H1 (cell line): ENCODE results near the gene DARS1. TPM values are rescaled to one million over a fixed set of nuclear protein-coding genes. Genes with fewer than 3 reads are reported as not detected.
A peak's percentile ranks its signal among the peaks of the same experiment; 100 is the strongest.

Experiments
- CTCF ChIA-PET: fragments of 300-600 bp; sonication (Branson Sonifier 250); formaldehyde crosslinking; loops from one replicate; lab custom pipeline; 2021; ENCODE audit not compliant: partially characterized antibody; lab: Charles Lee
- POLR2A ChIA-PET: fragments of 300-600 bp; sonication (Branson Sonifier 250); formaldehyde crosslinking; loops from one replicate; lab custom pipeline; 2021; ENCODE audit warnings: inconsistent platforms; ENCODE audit not compliant: partially characterized antibody; lab: Charles Lee
- DNase-seq, 2 experiments: peaks; one replicate each; pipeline versions ENCODE4 v3.0.0 to v3.0.0-alpha.2; 2010 to 2022; ENCODE audit warnings: low spot score in 2 of 2, low read depth in 1 of 2, mixed read lengths in 1 of 2
- FAIRE-seq: peaks from 2 replicates; lab custom pipeline; 2011; peaks lifted over from hg19 to GRCh38; lab: Jason Lieb, UNC
- H2AFZ ChIP-seq: 2 replicates; pipeline ENCODE4 v1.8.1; 2012; ENCODE audit warnings: low read length, inconsistent platforms
- H2AK5ac ChIP-seq: 2 replicates; pipeline ENCODE4 v1.6.1; 2013; ENCODE audit warnings: low read depth, low read length
- H2BK120ac ChIP-seq: replicated peaks from 2 replicates; pipeline ENCODE3; 2013; ENCODE audit warnings: low read depth, low read length, inconsistent platforms
- H2BK12ac ChIP-seq: 2 replicates; pipeline ENCODE4 v1.6.1; 2013; ENCODE audit warnings: low read depth, low read length
- H2BK15ac ChIP-seq: 2 replicates; pipeline ENCODE4 v1.6.1; 2013; ENCODE audit warnings: low read length
- H2BK20ac ChIP-seq: 2 replicates; pipeline ENCODE4 v1.6.1; 2013; ENCODE audit warnings: low read length
- H2BK5ac ChIP-seq: 2 replicates; pipeline ENCODE4 v1.6.1; 2013; ENCODE audit warnings: low read depth, low read length
- H3K14ac ChIP-seq: 2 replicates; pipeline ENCODE4 v1.6.1; 2013; ENCODE audit warnings: inconsistent platforms; ENCODE audit not compliant: insufficient read length
- H3K18ac ChIP-seq: 2 replicates; pipeline ENCODE4 v1.6.1; 2013; ENCODE audit warnings: low read length; ENCODE audit errors: extremely low read depth
- H3K23ac ChIP-seq: 2 replicates; pipeline ENCODE4 v1.6.1; 2013; ENCODE audit warnings: inconsistent platforms; ENCODE audit not compliant: insufficient read length
- H3K23me2 ChIP-seq: 2 replicates; pipeline ENCODE4 v1.6.1; 2013; ENCODE audit warnings: low read depth, low read length
- H3K27ac ChIP-seq: 2 replicates; pipeline ENCODE4 v1.6.1; 2011; ENCODE audit warnings: low read depth, low read length, inconsistent platforms
- H3K27me3 ChIP-seq, 4 experiments: replicated peaks in 1 of 4; 1 replicate in 1 of 4; 2 replicates in 3 of 4; pipeline versions ENCODE4 v1.6.1 to v1.8.1; 2011 to 2013; ENCODE audit warnings: low read length in 3 of 4, mild to moderate bottlenecking in 3 of 4, inconsistent platforms in 2 of 4, mixed read lengths in 2 of 4, moderate library complexity in 1 of 4; ENCODE audit not compliant: control insufficient read depth in 3 of 4, insufficient read depth in 3 of 4; ENCODE audit errors: extremely low read depth in 1 of 4
- H3K36me3 ChIP-seq, 4 experiments: 2 replicates each; pipeline versions ENCODE4 v1.6.1 to v1.8.1; 2011 to 2013; ENCODE audit warnings: mild to moderate bottlenecking in 4 of 4, low read length in 3 of 4, moderate library complexity in 2 of 4, control low read depth in 1 of 4, inconsistent platforms in 1 of 4; ENCODE audit not compliant: insufficient read depth in 4 of 4, control insufficient read depth in 2 of 4
- H3K4ac ChIP-seq: replicated peaks from 2 replicates; pipeline ENCODE3; 2013; ENCODE audit warnings: low read length, low read depth, mixed read lengths, inconsistent platforms; ENCODE audit not compliant: insufficient read length
- H3K4me1 ChIP-seq, 4 experiments: replicated peaks in 1 of 4; 1 replicate in 1 of 4; 2 replicates in 3 of 4; pipeline versions ENCODE4 v1.6.1 to v1.8.1; 2011 to 2013; ENCODE audit warnings: low read length in 3 of 4, inconsistent platforms in 2 of 4, mixed read lengths in 1 of 4; ENCODE audit not compliant: insufficient read depth in 4 of 4, control insufficient read depth in 3 of 4
- H3K4me2 ChIP-seq, 2 experiments: 2 replicates each; pipeline versions ENCODE4 v1.6.1 to v1.8.1; 2011 to 2013; ENCODE audit warnings: low read depth in 2 of 2, low read length in 2 of 2, control low read depth in 1 of 2, inconsistent platforms in 1 of 2, mild to moderate bottlenecking in 1 of 2; ENCODE audit not compliant: insufficient read depth in 1 of 2
- H3K4me3 ChIP-seq, 4 experiments: fragments of 200-600, 300-600 bp in 1 of 4; sonication (generic), shearing (Covaris generic), sonication (Bioruptor Twin) in 1 of 4; 2 replicates each; pipeline versions ENCODE4 v1.5.1 to v1.8.1; 2011 to 2016; ENCODE audit warnings: low read length in 4 of 4, low read depth in 3 of 4, control low read depth in 2 of 4, inconsistent platforms in 2 of 4, mild to moderate bottlenecking in 2 of 4, mixed read lengths in 1 of 4, moderate library complexity in 1 of 4; ENCODE audit not compliant: insufficient read depth in 2 of 4; ENCODE audit errors: extremely low read depth in 1 of 4
- H3K56ac ChIP-seq: replicated peaks from 2 replicates; pipeline ENCODE3; 2013; ENCODE audit warnings: low read depth, mild to moderate bottlenecking, mixed read lengths, low read length, inconsistent platforms; ENCODE audit not compliant: insufficient read length
- H3K79me1 ChIP-seq: 2 replicates; pipeline ENCODE4 v1.6.1; 2013; ENCODE audit warnings: low read depth, low read length, control low read depth
- H3K79me2 ChIP-seq, 2 experiments: 2 replicates each; pipeline versions ENCODE4 v1.6.1 to v1.8.1; 2012 to 2013; ENCODE audit warnings: low read length in 2 of 2, mild to moderate bottlenecking in 2 of 2, inconsistent platforms in 1 of 2; ENCODE audit not compliant: insufficient read depth in 2 of 2, control insufficient read depth in 1 of 2
- H3K9ac ChIP-seq, 4 experiments: replicated peaks in 1 of 4; 1 replicate in 1 of 4; 2 replicates in 3 of 4; pipeline versions ENCODE4 v1.6.1 to v1.8.1; 2011 to 2013; ENCODE audit warnings: low read depth in 3 of 4, low read length in 3 of 4, control low read depth in 2 of 4, mild to moderate bottlenecking in 2 of 4, moderate library complexity in 2 of 4, inconsistent platforms in 1 of 4; ENCODE audit errors: extremely low read depth in 1 of 4
- H3K9me3 ChIP-seq, 2 experiments: 2 replicates each; pipeline versions ENCODE4 v1.6.1 to v1.8.1; 2012 to 2013; ENCODE audit warnings: mild to moderate bottlenecking in 2 of 2, moderate library complexity in 2 of 2, control low read depth in 1 of 2, inconsistent platforms in 1 of 2, low read depth in 1 of 2, low read length in 1 of 2, mixed read lengths in 1 of 2; ENCODE audit not compliant: insufficient read depth in 2 of 2
- H4K20me1 ChIP-seq, 2 experiments: replicated peaks in 1 of 2; 2 replicates each; pipeline versions ENCODE3 to v1.8.1; 2011 to 2013; ENCODE audit warnings: inconsistent platforms in 2 of 2, low read length in 2 of 2, mild to moderate bottlenecking in 1 of 2; ENCODE audit not compliant: insufficient read depth in 2 of 2, control insufficient read depth in 1 of 2
- H4K5ac ChIP-seq: 2 replicates; pipeline ENCODE4 v1.6.1; 2013; ENCODE audit warnings: low read length, low read depth, mixed read lengths, inconsistent platforms; ENCODE audit not compliant: insufficient read length
- H4K8ac ChIP-seq: 2 replicates; pipeline ENCODE4 v1.8.0; 2013; ENCODE audit warnings: mild to moderate bottlenecking, moderate library complexity, low read length, inconsistent platforms; ENCODE audit not compliant: insufficient read depth; ENCODE audit errors: extremely low read depth
- H4K91ac ChIP-seq: replicated peaks from 2 replicates; pipeline ENCODE3; 2013; ENCODE audit warnings: low read length, mixed read lengths, inconsistent platforms; ENCODE audit not compliant: insufficient read length
- CTCF ChIP-seq, 3 experiments: IDR thresholded peaks; 1 replicate in 2 of 3; 2 replicates in 1 of 3; pipeline versions ENCODE4 v1.5.1 to v1.6.1; 2011; ENCODE audit warnings: low read length in 3 of 3, mild to moderate bottlenecking in 3 of 3, inconsistent platforms in 2 of 3, low read depth in 1 of 3, moderate library complexity in 1 of 3; ENCODE audit not compliant: insufficient read depth in 1 of 3; ENCODE audit errors: control extremely low read depth in 1 of 3
- GABPA ChIP-seq: IDR thresholded peaks from 2 replicates; pipeline ENCODE4 v1.6.1; 2011; ENCODE audit warnings: mild to moderate bottlenecking, low read length, moderate library complexity, borderline replicate concordance; ENCODE audit not compliant: insufficient read depth
- KDM4A ChIP-seq: IDR thresholded peaks from one replicate; pipeline ENCODE4 v1.7.1; 2012; ENCODE audit warnings: low read depth, mild to moderate bottlenecking, moderate library complexity, low read length, inconsistent platforms; ENCODE audit not compliant: severe bottlenecking
- KDM5A ChIP-seq: fragments of 200-600 bp; IDR thresholded peaks from 2 replicates; pipeline ENCODE4 v1.7.1; 2012; ENCODE audit warnings: mild to moderate bottlenecking, low read length, inconsistent platforms, mixed read lengths
- POLR2AphosphoS5 ChIP-seq: IDR thresholded peaks from 2 replicates; pipeline ENCODE4 v1.6.1; 2011; ENCODE audit warnings: low read depth, low read length
- RBBP5 ChIP-seq: IDR thresholded peaks from 2 replicates; pipeline ENCODE4 v1.7.1; 2012; ENCODE audit warnings: low read depth, mild to moderate bottlenecking, inconsistent platforms, low read length, moderate library complexity, borderline replicate concordance
- SUZ12 ChIP-seq: fragments of 200-600 bp; sonication (generic); IDR thresholded peaks from 2 replicates; pipeline ENCODE4 v1.6.1; 2012; ENCODE audit warnings: mild to moderate bottlenecking, inconsistent platforms, low read length, moderate library complexity, mixed read lengths
- WGBS, 2 experiments: shearing (Covaris generic) in 1 of 2; methylation state at CpG; one replicate each; pipeline versions ENCODE4 v1.1.6 to v1.1.7; 2013 to 2015; ENCODE audit warnings: low lambda C conversion rate in 2 of 2, mixed read lengths in 2 of 2, inconsistent platforms in 1 of 2, low coverage in 1 of 2, missing lambda C conversion rate in 1 of 2; ENCODE audit not compliant: insufficient replicate concordance in 2 of 2, insufficient coverage in 1 of 2, insufficient read length in 1 of 2; ENCODE audit errors: extremely low coverage in 1 of 2, missing lambda C conversion rate in 1 of 2; 5-methylcytosine and 5-hydroxymethylcytosine counted together
- polyA plus RNA-seq, 7 experiments: library from polyadenylated mRNA; depleted of rRNA in 3 of 7; stranded (reverse) in 5 of 7; unstranded in 2 of 7; fragments of >200 nt in 5 of 7; fragments of 200-250 nt in 2 of 7; gene quantifications; 1 replicate in 5 of 7; 2 replicates in 1 of 7; 4 replicates in 1 of 7; pipeline versions ENCODE4 v1.2.1 to v1.2.3, GENCODE V29; 2011 to 2013; ENCODE audit warnings: missing spikeins in 2 of 7, mixed read lengths in 2 of 7
- total RNA-seq: library from RNA; stranded (reverse); fragmentation: NEBNext Ultra II Directional; extraction: Animal tissue kit (Norgen Biotek cat#: 25700); gene quantifications from 2 replicates; pipeline ENCODE4 v1.2.1, GENCODE V29; 2021

The DARS1 gene
- total and polyA plus RNA-seq, 2 of the 8 experiments (the other 6 are each of a cell fraction or from before 2014, with no cell fraction given): 61.7 to 85.9 TPM

- Histone ChIP-seq H2AK5ac (no peak within 1 kb of the TSS), H4K91ac (peak within 1 kb of the TSS; percentile 49), H3K4me2 (peak within 1 kb of the TSS; percentile 86 to 93), H3K56ac (peak within 1 kb of the TSS; percentile 60), H2BK20ac (no peak within 1 kb of the TSS), H3K36me3 (peaks cover 5 to 20% (median 12%) of the 10 kb centered on the region in 4 experiments), H3K79me2 (peaks cover 0 to 44% of the 10 kb centered on the region in 2 experiments), H3K18ac (peak within 1 kb of the TSS; percentile 63), H2AFZ (peak within 1 kb of the TSS; percentile 55), H4K20me1 (peaks cover 6 to 15% of the 10 kb centered on the region in 2 experiments), H3K9ac (peak within 1 kb of the TSS; percentile 87 to 98 (median 96)), H3K9me3 (no peaks in the 10 kb centered on the region), H3K79me1 (peaks cover 6% of the 10 kb centered on the region), H4K5ac (peak within 1 kb of the TSS; percentile 34), H3K23ac (no peak within 1 kb of the TSS), H2BK120ac (no peak within 1 kb of the TSS), H3K27me3 (no peaks in the 10 kb centered on the region), H3K4me1 (peaks cover 2 to 12% (median 5%) of the 10 kb centered on the region in 4 experiments; a peak in 6 of 7 replicates), H4K8ac (peak within 1 kb of the TSS; percentile 99), H3K27ac (peak within 1 kb of the TSS; percentile 73; the same call in 1 of the 2 replicates), H2BK5ac (peak within 1 kb of the TSS; percentile 54; the same call in 1 of the 2 replicates), H3K4me3 (peak within 1 kb of the TSS; percentile 83 to 97 (median 88)), H3K4ac (no peak within 1 kb of the TSS), H3K23me2 (peaks cover 9% of the 10 kb centered on the region; the same call in 1 of the 2 replicates), H2BK15ac (no peak within 1 kb of the TSS), H3K14ac (no peak within 1 kb of the TSS), H2BK12ac (no peak within 1 kb of the TSS; the same call in 1 of the 2 replicates)
- WGBS, 2 experiments: 2% methylated on average over 59 of the region's 71 CpGs; no CpG with 5 or more reads in 1 of the 2 experiments
- DNase-seq (peak; percentile 97 to 98), FAIRE-seq (peak; percentile 70)
- ChIA-PET POLR2A (interaction anchor here (0.7 to 2.2 kb wide), 14 partner anchors 8 to 110 kb away, joined by 3 to 24 read pairs (median 4); partner anchors contain the start of gene DARS1), CTCF (interaction anchor here (1.1 to 1.3 kb wide), 3 partner anchors 10 to 78 kb away, joined by 3 to 4 read pairs (median 3); no protein-coding TSS in a partner anchor)
- TF ChIP-seq RBBP5: peak; percentile 95; the same call in 1 of the 2 replicates
- TF ChIP-seq KDM5A: 0 out of 2 replicates have a peak, but pooled peaks have one; percentile 50
- TF ChIP-seq SUZ12: no peak
- peak; percentile 63 for TF ChIP-seq POLR2AphosphoS5
- TF ChIP-seq KDM4A: peak; percentile 92
- TF ChIP-seq GABPA: no peak
- no peak for TF ChIP-seq CTCF (IDR thresholded peaks at IDR 0.05; ENCODE audit: control extremely low read depth in 1 of 3, insufficient read depth in 1 of 3, low read depth in 1 of 3, low read length in 3 of 3)
These were observed 109.2 kb downstream of the DARS1 start, which contains the start of gene MCM6 for GRCh38 chr2:135876066-135876711. Gene MCM6, minus strand, starts transcription at chr2:135876443. Its CDS starts 78 bp downstream, at chr2:135876365.
